Stimulated activated naive CD8-positive, alpha-beta T cell treated with anti-CD3 and anti-CD28 coated beads, Interleukin-15, Interleukin-2, amounts not matched to agents 100 ng/mL and 50 ng/mL, for 24 hours (primary cell): Measurements from ENCODE around the gene CCNK.

Experiments
- H3K27ac Mint-ChIP-seq: one replicate; pipeline ENCODE4 v1.8.0; 2021; ENCODE audit warnings: mild to moderate bottlenecking, mixed read lengths
- H3K27me3 Mint-ChIP-seq: one replicate; pipeline ENCODE4 v1.8.0; 2021; ENCODE audit warnings: mixed read lengths
- H3K36me3 Mint-ChIP-seq: one replicate; pipeline ENCODE4 v1.8.0; 2021; ENCODE audit warnings: low read depth, mixed read lengths
- H3K4me1 Mint-ChIP-seq: one replicate; pipeline ENCODE4 v1.8.0; 2021; ENCODE audit warnings: low read depth, mixed read lengths
- H3K4me3 Mint-ChIP-seq: one replicate; pipeline ENCODE4 v1.8.0; 2021; ENCODE audit warnings: mild to moderate bottlenecking, mixed read lengths
- H3K9me3 Mint-ChIP-seq: one replicate; pipeline ENCODE4 v1.8.0; 2021; ENCODE audit warnings: mixed read lengths

Gene CCNK

GRCh38 chr14:99541211-99541610, 60.0 kb downstream of the CCNK start:
- H3K27me3 Mint-ChIP-seq: no peaks in the 10 kb centered on the region
- H3K4me1 Mint-ChIP-seq: no peaks in the 10 kb centered on the region
- no peak overlapping the region for H3K4me3 Mint-ChIP-seq
- H3K27ac Mint-ChIP-seq: no peak overlapping the region
- no peaks in the 10 kb centered on the region for H3K9me3 Mint-ChIP-seq
- no peaks in the 10 kb centered on the region for H3K36me3 Mint-ChIP-seq

- Mint-ChIP-seq H3K4me3 (no peak overlapping the region), H3K36me3 (no peaks in the 10 kb centered on the region), H3K27ac (no peak overlapping the region), H3K27me3 (no peaks in the 10 kb centered on the region), H3K4me1 (no peaks in the 10 kb centered on the region), H3K9me3 (no peaks in the 10 kb centered on the region)
These were observed 60.7 kb downstream of the CCNK start for GRCh38 chr14:99541677-99542470.

- no peaks in the 10 kb centered on the region for H3K36me3 Mint-ChIP-seq
- H3K27me3 Mint-ChIP-seq: no peaks in the 10 kb centered on the region
- H3K27ac Mint-ChIP-seq: no peak overlapping the region
- no peaks in the 10 kb centered on the region for H3K4me1 Mint-ChIP-seq
- H3K9me3 Mint-ChIP-seq: no peaks in the 10 kb centered on the region
- no peak overlapping the region for H3K4me3 Mint-ChIP-seq
These were observed 61.4 kb downstream of the CCNK start for GRCh38 chr14:99542566-99542965.

GRCh38 chr14:99543370-99543769, 62.2 kb downstream of the CCNK start:
- no peaks in the 10 kb centered on the region for H3K9me3 Mint-ChIP-seq
- H3K36me3 Mint-ChIP-seq: no peaks in the 10 kb centered on the region
- no peak overlapping the region for H3K27ac Mint-ChIP-seq
- H3K4me1 Mint-ChIP-seq: no peaks in the 10 kb centered on the region
- H3K4me3 Mint-ChIP-seq: no peak overlapping the region
- no peaks in the 10 kb centered on the region for H3K27me3 Mint-ChIP-seq

- Mint-ChIP-seq H3K27me3 (no peaks in the 10 kb centered on the region), H3K4me3 (no peak overlapping the region), H3K36me3 (no peaks in the 10 kb centered on the region), H3K4me1 (no peaks in the 10 kb centered on the region), H3K9me3 (no peaks in the 10 kb centered on the region), H3K27ac (no peak overlapping the region)
These were observed 62.8 kb downstream of the CCNK start for GRCh38 chr14:99543985-99544384.

- H3K27me3 Mint-ChIP-seq: no peaks in the 10 kb centered on the region
- H3K4me3 Mint-ChIP-seq: no peak overlapping the region
- H3K36me3 Mint-ChIP-seq: no peaks in the 10 kb centered on the region
- no peaks in the 10 kb centered on the region for H3K4me1 Mint-ChIP-seq
- H3K27ac Mint-ChIP-seq: no peak overlapping the region
- H3K9me3 Mint-ChIP-seq: no peaks in the 10 kb centered on the region
These were observed 63.8 kb downstream of the CCNK start for GRCh38 chr14:99544991-99545390.

GRCh38 chr14:99545586-99545985, 64.4 kb downstream of the CCNK start:
- Mint-ChIP-seq H3K9me3 (no peaks in the 10 kb centered on the region), H3K27ac (no peak overlapping the region), H3K36me3 (no peaks in the 10 kb centered on the region), H3K4me3 (no peak overlapping the region), H3K27me3 (no peaks in the 10 kb centered on the region), H3K4me1 (no peaks in the 10 kb centered on the region)

- Mint-ChIP-seq H3K4me3 (no peak overlapping the region), H3K4me1 (no peaks in the 10 kb centered on the region), H3K27ac (no peak overlapping the region), H3K9me3 (no peaks in the 10 kb centered on the region), H3K27me3 (no peaks in the 10 kb centered on the region), H3K36me3 (no peaks in the 10 kb centered on the region)
These were observed 65.1 kb downstream of the CCNK start for GRCh38 chr14:99546234-99546879.

GRCh38 chr14:99548255-99548654, 67.0 kb downstream of the CCNK start:
- H3K4me3 Mint-ChIP-seq: no peak overlapping the region
- no peaks in the 10 kb centered on the region for H3K27me3 Mint-ChIP-seq
- no peaks in the 10 kb centered on the region for H3K36me3 Mint-ChIP-seq
- no peaks in the 10 kb centered on the region for H3K4me1 Mint-ChIP-seq
- H3K27ac Mint-ChIP-seq: no peak overlapping the region
- H3K9me3 Mint-ChIP-seq: no peaks in the 10 kb centered on the region

GRCh38 chr14:99548871-99549515, 67.8 kb downstream of the CCNK start:
- Mint-ChIP-seq H3K27ac (no peak overlapping the region), H3K27me3 (no peaks in the 10 kb centered on the region), H3K4me1 (no peaks in the 10 kb centered on the region), H3K36me3 (no peaks in the 10 kb centered on the region), H3K4me3 (no peak overlapping the region), H3K9me3 (no peaks in the 10 kb centered on the region)

- no peak overlapping the region for H3K4me3 Mint-ChIP-seq
- no peaks in the 10 kb centered on the region for H3K4me1 Mint-ChIP-seq
- H3K27ac Mint-ChIP-seq: no peak overlapping the region
These were observed 68.5 kb downstream of the CCNK start for GRCh38 chr14:99549684-99550083.

GRCh38 chr14:99550387-99550992, 69.3 kb downstream of the CCNK start:
- no peaks in the 10 kb centered on the region for H3K36me3 Mint-ChIP-seq
- H3K9me3 Mint-ChIP-seq: no peaks in the 10 kb centered on the region
- H3K4me1 Mint-ChIP-seq: no peaks in the 10 kb centered on the region
- H3K4me3 Mint-ChIP-seq: no peak overlapping the region
- no peaks in the 10 kb centered on the region for H3K27me3 Mint-ChIP-seq
- no peak overlapping the region for H3K27ac Mint-ChIP-seq

More at GRCh38 chr14:99549684-99550083, 68.5 kb downstream of the CCNK start:
- no peaks in the 10 kb centered on the region for H3K36me3 Mint-ChIP-seq
- no peaks in the 10 kb centered on the region for H3K27me3 Mint-ChIP-seq
- no peaks in the 10 kb centered on the region for H3K9me3 Mint-ChIP-seq

- no peak overlapping the region for H3K27ac Mint-ChIP-seq
- H3K9me3 Mint-ChIP-seq: no peaks in the 10 kb centered on the region
- H3K36me3 Mint-ChIP-seq: no peaks in the 10 kb centered on the region
- no peaks in the 10 kb centered on the region for H3K27me3 Mint-ChIP-seq
- H3K4me3 Mint-ChIP-seq: no peak overlapping the region
- no peaks in the 10 kb centered on the region for H3K4me1 Mint-ChIP-seq
These were observed 70.1 kb downstream of the CCNK start for GRCh38 chr14:99551034-99551922.

- Mint-ChIP-seq H3K4me3 (no peak overlapping the region), H3K4me1 (no peaks in the 10 kb centered on the region), H3K9me3 (no peaks in the 10 kb centered on the region), H3K27me3 (no peaks in the 10 kb centered on the region), H3K27ac (no peak overlapping the region), H3K36me3 (no peaks in the 10 kb centered on the region)
These were observed 70.9 kb downstream of the CCNK start for GRCh38 chr14:99552021-99552553.
